ENCODE data around the gene B9D1.

DNA sequence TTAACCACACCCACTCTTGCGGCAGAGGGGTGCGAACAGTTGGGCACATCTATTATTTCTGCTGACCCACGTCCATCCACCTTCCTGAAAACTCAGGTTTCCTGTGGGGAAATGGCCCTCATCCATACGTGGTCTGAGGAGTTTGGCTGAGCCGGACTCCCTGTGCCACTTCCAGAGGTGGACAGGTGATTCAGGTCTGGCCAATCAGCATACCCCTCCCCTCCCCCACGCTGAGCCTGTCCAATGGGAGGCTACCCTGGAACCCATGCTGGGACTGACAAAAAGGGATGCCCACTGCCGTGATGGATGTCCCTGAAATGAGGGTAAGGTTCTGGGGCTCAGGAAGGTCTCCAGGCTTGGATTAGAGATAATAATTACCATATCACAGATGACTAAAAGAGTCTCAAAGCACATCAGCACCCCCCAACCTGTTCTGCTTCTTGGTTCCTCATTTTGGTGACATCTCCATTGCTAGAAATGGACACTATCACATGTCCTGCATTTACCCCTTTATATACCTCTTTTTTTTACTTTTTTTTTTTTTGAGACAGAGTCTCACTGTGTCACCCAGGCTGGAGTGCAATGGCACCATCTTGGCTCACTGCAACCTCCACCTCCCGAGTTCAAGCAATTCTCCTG is 10.5 kb upstream of the B9D1 start:
- TF ChIP-seq CTCF (conservative IDR thresholded peaks at IDR 0.05; ENCODE audit: low read depth in 2 of 2) = no peak
- no peak for TF ChIP-seq POLR2AphosphoS5 (IDR thresholded peaks at IDR 0.05; ENCODE audit: low read depth)
- no peak for TF ChIP-seq EZH2 (IDR thresholded peaks at IDR 0.05; ENCODE audit: low read depth, unreplicated experiment)
- TF ChIP-seq EZH2phosphoT487 (IDR thresholded peaks at IDR 0.05; ENCODE audit: unreplicated experiment) = no peak
- TF ChIP-seq, protein P1, sequence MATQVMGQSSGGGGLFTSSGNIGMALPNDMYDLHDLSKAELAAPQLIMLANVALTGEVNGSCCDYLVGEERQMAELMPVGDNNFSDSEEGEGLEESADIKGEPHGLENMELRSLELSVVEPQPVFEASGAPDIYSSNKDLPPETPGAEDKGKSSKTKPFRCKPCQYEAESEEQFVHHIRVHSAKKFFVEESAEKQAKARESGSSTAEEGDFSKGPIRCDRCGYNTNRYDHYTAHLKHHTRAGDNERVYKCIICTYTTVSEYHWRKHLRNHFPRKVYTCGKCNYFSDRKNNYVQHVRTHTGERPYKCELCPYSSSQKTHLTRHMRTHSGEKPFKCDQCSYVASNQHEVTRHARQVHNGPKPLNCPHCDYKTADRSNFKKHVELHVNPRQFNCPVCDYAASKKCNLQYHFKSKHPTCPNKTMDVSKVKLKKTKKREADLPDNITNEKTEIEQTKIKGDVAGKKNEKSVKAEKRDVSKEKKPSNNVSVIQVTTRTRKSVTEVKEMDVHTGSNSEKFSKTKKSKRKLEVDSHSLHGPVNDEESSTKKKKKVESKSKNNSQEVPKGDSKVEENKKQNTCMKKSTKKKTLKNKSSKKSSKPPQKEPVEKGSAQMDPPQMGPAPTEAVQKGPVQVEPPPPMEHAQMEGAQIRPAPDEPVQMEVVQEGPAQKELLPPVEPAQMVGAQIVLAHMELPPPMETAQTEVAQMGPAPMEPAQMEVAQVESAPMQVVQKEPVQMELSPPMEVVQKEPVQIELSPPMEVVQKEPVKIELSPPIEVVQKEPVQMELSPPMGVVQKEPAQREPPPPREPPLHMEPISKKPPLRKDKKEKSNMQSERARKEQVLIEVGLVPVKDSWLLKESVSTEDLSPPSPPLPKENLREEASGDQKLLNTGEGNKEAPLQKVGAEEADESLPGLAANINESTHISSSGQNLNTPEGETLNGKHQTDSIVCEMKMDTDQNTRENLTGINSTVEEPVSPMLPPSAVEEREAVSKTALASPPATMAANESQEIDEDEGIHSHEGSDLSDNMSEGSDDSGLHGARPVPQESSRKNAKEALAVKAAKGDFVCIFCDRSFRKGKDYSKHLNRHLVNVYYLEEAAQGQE (IDR thresholded peaks at IDR 0.05; ENCODE audit: unreplicated experiment) = no peak
- TF ChIP-seq STAT1 (IDR thresholded peaks at IDR 0.05; ENCODE audit: unreplicated experiment) = no peak
- TF ChIP-seq JUNB (IDR thresholded peaks at IDR 0.05; ENCODE audit: unreplicated experiment) = no peak
- TF ChIP-seq CREB1 (CRISPR knock-in tag; IDR thresholded peaks at IDR 0.05; ENCODE audit: low read depth) = no peak
- TF ChIP-seq, protein P2, sequence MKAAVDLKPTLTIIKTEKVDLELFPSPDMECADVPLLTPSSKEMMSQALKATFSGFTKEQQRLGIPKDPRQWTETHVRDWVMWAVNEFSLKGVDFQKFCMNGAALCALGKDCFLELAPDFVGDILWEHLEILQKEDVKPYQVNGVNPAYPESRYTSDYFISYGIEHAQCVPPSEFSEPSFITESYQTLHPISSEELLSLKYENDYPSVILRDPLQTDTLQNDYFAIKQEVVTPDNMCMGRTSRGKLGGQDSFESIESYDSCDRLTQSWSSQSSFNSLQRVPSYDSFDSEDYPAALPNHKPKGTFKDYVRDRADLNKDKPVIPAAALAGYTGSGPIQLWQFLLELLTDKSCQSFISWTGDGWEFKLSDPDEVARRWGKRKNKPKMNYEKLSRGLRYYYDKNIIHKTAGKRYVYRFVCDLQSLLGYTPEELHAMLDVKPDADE (IDR thresholded peaks at IDR 0.05) = no peak
- TF ChIP-seq ZNF331 (CRISPR knock-in tag; IDR thresholded peaks at IDR 0.05; ENCODE audit: low read depth) = no peak
- TF ChIP-seq ZNF114 (CRISPR knock-in tag; IDR thresholded peaks at IDR 0.05) = no peak
